Neuron (in vitro differentiated cells): Measurements from ENCODE around the gene UST.
A peak's percentile ranks its signal among the peaks of the same experiment; 100 is the strongest.
"Not testable (repeated sequence)": the region's sequence is repeated elsewhere in the genome, so short reads cannot be mapped to it uniquely, and the experiment has no call there.

Experiments
- H2AFZ ChIP-seq: one replicate; pipeline ENCODE4 v1.6.1; 2013; ENCODE audit warnings: low read depth, mild to moderate bottlenecking, inconsistent platforms, low read length, moderate library complexity
- H3K27me3 ChIP-seq: one replicate; pipeline ENCODE4 v1.6.1; 2013; ENCODE audit warnings: low read length; ENCODE audit not compliant: insufficient read depth
- H3K36me3 ChIP-seq: one replicate; pipeline ENCODE4 v1.6.1; 2013; ENCODE audit warnings: low read length; ENCODE audit not compliant: insufficient read depth
- H3K4me1 ChIP-seq: one replicate; pipeline ENCODE4 v1.6.1; 2013; ENCODE audit warnings: low read length; ENCODE audit not compliant: insufficient read depth
- H3K4me3 ChIP-seq: 2 replicates; pipeline ENCODE4 v1.5.1; 2013; ENCODE audit warnings: mild to moderate bottlenecking, low read length, moderate library complexity
- H3K9me3 ChIP-seq: one replicate; pipeline ENCODE4 v1.6.1; 2013; ENCODE audit warnings: low read length

Gene UST

DNA sequence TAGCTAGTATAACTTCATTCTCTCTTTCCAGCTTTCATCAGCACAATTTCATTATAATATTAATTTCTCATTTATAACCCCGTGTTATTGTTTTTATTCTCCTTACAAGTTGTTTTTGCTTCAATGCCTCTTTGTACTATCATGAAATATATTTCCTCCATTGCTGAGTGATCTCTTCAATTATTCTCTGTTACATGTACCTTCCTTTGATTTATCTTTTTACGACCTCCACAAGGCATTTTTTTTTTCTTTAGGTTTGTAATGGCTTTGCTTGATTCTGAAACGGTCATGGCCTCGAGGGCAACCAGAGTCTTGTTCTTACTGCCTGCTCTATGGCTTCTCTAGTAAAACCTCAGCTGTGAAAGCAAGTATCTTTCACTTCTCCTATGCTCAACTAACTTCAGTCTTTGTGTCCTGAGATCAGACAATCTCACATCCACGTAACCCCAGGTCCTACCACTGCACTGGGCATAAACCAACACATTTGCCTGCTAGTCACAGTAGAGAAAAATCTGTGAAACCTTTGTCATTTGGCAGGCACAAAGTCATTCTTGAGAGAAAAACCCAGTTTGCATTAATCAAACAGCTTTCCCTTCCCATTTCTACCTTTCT lies 119.9 kb downstream of the UST start:
- H3K4me1 ChIP-seq = peaks cover 32% of the 10 kb centered on the region
- H2AFZ ChIP-seq = no peak overlapping the region
- H3K9me3 ChIP-seq = no peaks in the 10 kb centered on the region
- no peaks in the 10 kb centered on the region for H3K36me3 ChIP-seq
- H3K27me3 ChIP-seq = no peaks in the 10 kb centered on the region
- no peak overlapping the region for H3K4me3 ChIP-seq

DNA sequence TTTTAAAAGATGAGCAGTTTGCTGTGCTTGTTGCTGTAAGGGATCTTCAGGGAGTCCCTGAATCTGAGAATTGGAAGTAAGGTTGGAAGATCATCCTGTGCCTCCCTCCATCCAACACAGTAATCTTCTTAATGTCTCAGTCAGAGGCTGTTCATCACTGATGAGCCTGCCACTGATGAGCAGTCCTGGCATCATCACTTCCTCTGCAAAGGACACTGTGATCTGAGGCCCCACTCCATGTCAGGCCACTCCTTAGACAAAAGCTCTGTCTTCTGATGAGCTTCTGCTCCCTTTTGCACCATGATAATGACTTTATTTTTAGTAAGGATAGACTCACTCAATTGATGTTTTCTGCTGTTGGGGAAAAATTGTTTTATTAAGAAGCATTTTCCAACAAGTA lies 121.0 kb downstream of the UST start:
- Histone ChIP-seq H3K36me3 (no peaks in the 10 kb centered on the region), H3K9me3 (no peaks in the 10 kb centered on the region)

DNA sequence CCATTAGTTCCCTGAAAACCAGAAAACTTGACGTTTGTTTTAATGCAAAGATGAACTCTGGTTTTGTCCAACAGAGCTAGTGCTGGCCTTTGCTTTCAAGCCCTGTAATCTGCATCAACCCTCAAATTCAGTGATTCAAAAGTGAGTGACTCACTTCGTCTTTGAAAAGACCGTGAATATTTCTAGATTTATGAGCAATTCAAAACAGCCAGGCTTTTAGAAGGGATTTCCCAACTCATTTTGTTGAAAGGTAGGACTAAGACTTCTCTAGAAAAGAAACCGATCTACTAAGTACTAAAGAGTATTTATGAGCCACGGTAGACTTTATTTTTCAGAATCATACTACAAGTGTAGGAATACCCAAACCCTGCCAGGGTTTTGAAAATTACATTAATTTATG lies 121.5 kb downstream of the UST start:
- Histone ChIP-seq H3K4me1 (peaks cover 35% of the 10 kb centered on the region), H2AFZ (no peak overlapping the region), H3K27me3 (no peaks in the 10 kb centered on the region), H3K36me3 (no peaks in the 10 kb centered on the region), H3K9me3 (no peaks in the 10 kb centered on the region), H3K4me3 (no peak overlapping the region)

More for the DNA sequence above, 121.0 kb downstream of the UST start:
- Histone ChIP-seq H3K4me1 (peaks cover 32% of the 10 kb centered on the region), H3K4me3 (no peak overlapping the region), H2AFZ (no peak overlapping the region), H3K27me3 (no peaks in the 10 kb centered on the region)

DNA sequence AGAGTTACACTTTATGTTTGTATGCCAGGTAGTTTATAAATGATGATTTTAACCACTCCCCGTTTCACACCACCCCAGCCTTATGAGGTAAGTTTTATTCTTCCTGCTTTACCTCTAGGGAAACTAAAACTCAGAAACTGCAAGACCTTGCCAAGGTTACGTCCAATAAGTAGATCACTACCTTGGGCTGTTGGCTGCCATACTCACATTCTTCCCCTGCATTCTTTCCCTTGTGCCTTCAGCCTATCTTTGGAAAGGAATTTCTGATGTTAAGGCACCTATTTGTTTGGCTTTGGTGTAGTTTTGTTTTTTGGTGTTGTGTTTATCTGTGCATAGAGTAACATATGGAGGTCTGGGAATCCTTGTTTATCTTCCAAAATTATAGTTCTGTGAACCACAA lies 122.1 kb downstream of the UST start:
- H3K27me3 ChIP-seq = no peaks in the 10 kb centered on the region
- no peaks in the 10 kb centered on the region for H3K9me3 ChIP-seq
- no peak overlapping the region for H2AFZ ChIP-seq
- H3K36me3 ChIP-seq = no peaks in the 10 kb centered on the region
- H3K4me3 ChIP-seq = no peak overlapping the region
- peaks cover 41% of the 10 kb centered on the region for H3K4me1 ChIP-seq

DNA sequence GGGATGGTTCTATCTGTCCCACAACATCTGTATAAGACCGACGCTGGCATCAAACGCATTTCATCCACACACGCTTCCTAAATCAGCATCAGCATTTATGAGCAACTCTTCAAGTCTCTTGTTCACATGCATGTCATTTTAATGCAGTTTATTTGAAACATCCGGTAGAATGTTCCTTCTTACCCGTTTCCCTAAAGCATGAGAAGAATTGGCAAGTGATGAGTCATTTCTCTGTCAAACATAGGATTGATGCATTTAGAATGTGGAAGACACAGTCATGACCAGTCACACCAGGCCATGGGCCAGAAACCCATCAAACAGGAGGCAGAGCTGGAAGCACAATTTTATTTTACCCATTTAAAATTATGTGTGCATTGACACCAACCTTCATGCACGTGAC lies 122.8 kb downstream of the UST start:
- Histone ChIP-seq H3K4me3 (no peak overlapping the region), H3K36me3 (no peaks in the 10 kb centered on the region), H3K9me3 (no peaks in the 10 kb centered on the region), H3K4me1 (peaks cover 48% of the 10 kb centered on the region), H3K27me3 (no peaks in the 10 kb centered on the region), H2AFZ (no peak overlapping the region)

DNA sequence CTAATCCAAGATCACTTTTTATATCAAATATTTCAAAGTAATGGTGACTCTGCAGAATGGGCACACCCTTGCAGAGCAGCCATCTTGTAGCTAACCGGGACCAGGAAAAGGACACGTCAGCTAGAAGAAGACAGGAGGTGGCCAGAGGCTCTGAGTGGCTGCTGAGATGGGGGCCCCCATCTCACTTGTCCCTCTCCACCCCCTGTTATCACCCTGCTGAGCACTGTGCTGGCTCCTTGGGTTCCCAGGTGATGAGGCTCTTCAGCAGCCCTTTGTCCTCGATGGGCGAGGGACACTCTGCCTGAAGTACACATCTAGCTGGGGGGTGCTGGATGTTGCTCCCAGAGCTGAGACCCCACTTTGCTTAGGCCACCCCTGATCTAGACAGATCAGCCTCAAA lies 126.3 kb downstream of the UST start:
- H3K36me3 ChIP-seq = no peaks in the 10 kb centered on the region
- no peaks in the 10 kb centered on the region for H3K9me3 ChIP-seq
- H3K27me3 ChIP-seq = no peaks in the 10 kb centered on the region
- H2AFZ ChIP-seq = no peak overlapping the region
- no peak overlapping the region for H3K4me3 ChIP-seq
- H3K4me1 ChIP-seq = peaks cover 45% of the 10 kb centered on the region

DNA sequence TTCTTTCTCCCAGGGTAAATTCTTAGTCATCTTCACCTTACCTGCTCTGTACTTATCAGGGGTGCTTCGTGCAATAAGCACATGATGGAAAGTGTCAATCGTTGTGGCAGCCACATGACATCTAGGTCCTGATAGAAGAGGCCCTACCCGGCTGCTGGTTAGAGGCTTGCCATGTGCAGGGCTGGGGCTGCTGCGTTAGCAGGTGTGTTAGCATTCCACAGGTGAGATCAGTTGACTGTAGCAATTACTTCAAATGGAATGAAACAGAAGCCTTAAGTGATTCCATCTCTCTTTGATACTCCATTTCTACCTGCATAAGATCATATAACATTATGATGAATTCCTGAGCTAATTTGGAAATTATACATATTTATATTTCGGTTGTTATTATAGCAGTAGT lies 127.0 kb downstream of the UST start:
- H2AFZ ChIP-seq = no peak overlapping the region

DNA sequence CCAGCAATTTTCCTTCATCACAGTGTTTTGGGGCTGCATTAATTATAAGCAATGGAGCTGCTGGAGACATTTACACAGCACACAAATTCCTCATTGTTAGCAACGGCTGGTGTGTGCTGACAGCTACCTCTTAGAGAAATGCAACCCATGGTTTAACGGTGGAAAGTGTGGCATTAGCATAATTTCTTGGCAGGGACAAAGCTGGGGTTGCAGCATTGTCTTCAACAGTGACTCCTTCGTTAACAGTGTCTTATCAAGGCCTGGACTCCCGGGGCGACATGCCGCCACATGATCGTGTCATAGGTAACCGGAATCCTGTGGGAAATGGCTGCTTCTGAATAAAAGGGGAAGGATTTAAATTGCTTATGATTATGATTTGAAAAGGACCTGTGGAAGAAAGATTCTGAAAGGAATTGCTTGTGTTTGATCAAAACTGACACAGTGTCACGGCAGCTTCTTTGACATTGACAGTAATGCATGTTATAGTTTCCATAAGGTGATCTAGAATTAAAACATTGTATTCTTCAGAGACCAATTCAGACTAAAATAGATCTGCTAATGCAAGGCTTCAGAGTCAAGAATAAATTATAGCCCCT lies 128.0 kb downstream of the UST start:
- no peak overlapping the region for H2AFZ ChIP-seq
- no peaks in the 10 kb centered on the region for H3K36me3 ChIP-seq
- H3K4me3 ChIP-seq = peak overlapping the region; percentile 13

More for the DNA sequence above, 127.0 kb downstream of the UST start:
- no peaks in the 10 kb centered on the region for H3K27me3 ChIP-seq
- peaks cover 38% of the 10 kb centered on the region for H3K4me1 ChIP-seq
- H3K4me3 ChIP-seq = no peak overlapping the region
- no peaks in the 10 kb centered on the region for H3K36me3 ChIP-seq
- H3K9me3 ChIP-seq = no peaks in the 10 kb centered on the region

DNA sequence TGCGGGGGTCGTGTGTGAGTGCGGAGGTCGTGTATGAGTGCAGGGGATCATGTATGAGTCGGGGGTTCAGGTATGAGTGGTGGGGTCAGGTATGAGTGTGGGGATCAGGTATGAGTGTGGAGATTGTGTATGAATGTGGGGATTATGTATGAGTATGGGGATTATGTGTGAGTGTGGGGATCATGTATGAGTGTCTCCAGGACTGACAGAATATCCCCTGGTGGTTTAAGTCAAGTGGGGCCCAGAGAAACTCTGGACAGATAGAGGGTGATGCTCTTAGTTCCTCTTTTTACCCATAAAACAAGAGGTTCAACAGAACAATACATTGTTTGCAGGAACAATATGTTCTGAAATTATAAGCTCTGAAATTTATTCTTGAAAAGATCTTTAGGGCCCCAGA lies 131.9 kb downstream of the UST start:
- H3K4me3 ChIP-seq = no peak overlapping the region
- no peaks in the 10 kb centered on the region for H3K27me3 ChIP-seq
- H3K4me1 ChIP-seq = peaks cover 21% of the 10 kb centered on the region
- H3K9me3 ChIP-seq = no peaks in the 10 kb centered on the region
- H2AFZ ChIP-seq = no peak overlapping the region
- H3K36me3 ChIP-seq = no peaks in the 10 kb centered on the region

More for the DNA sequence above, 128.0 kb downstream of the UST start:
- Histone ChIP-seq H3K4me1 (peaks cover 31% of the 10 kb centered on the region), H3K9me3 (no peaks in the 10 kb centered on the region), H3K27me3 (no peaks in the 10 kb centered on the region)

DNA sequence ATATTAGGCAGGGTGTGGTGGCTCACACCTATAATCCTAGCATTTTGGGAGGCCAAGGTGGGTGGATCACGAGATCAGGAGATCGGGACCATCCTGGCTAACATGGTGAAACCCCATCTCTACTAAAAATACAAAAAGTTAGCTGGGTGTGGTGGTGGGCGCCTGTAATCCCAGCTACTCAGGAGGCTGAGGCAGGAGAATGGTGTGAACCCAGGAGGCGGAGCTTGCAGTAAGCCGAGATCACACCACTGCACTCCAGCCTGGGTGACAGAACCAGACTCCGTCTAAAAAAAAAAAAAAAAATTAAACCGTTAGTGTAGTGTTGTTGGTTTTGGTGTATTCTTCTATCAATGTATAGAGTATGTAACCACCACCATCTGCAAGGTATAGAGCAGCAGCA lies 133.9 kb downstream of the UST start:
- H3K27me3 ChIP-seq, H2AFZ ChIP-seq, H3K9me3 ChIP-seq, H3K36me3 ChIP-seq, H3K4me3 ChIP-seq: not testable (repeated sequence)
- peaks cover 17% of the 10 kb centered on the region for H3K4me1 ChIP-seq

DNA sequence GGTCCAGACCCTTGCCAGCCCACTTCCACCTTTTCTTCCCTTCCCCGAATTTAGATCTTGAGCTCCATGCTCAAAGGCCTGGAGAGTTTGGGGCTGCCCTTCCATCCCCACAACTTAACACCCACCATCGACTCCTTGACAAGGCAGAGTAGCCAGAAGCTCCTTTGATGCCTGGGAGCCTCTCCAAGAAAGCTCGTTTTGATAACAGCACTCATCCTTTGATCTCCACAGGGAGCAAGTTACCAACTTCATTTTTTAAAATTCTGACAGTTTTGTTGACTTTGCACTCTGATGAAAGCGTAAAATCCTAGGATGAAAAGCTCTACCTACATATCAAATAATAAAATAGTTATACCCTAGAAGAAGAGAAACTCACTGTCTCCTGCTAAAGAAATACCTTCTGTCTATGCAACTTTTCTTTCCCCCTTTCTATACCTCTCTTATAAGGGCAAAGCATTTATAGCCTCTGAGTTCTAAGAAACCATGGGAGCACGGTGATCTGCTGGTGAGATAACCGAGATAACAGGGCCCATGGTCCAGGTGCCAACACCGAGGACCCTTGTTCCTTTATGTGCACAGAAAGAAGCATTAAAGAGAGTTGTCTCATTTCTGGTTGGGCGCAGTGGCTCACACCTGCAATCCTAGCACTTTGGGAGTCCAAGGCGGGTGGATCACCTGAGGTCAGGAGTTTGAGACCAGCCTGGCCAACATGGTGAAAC lies 134.9 kb downstream of the UST start:
- peaks cover 20% of the 10 kb centered on the region for H3K4me1 ChIP-seq
- H3K36me3 ChIP-seq = no peaks in the 10 kb centered on the region
- no peak overlapping the region for H2AFZ ChIP-seq
- no peaks in the 10 kb centered on the region for H3K27me3 ChIP-seq
- H3K4me3 ChIP-seq = no peak overlapping the region
- no peaks in the 10 kb centered on the region for H3K9me3 ChIP-seq

DNA sequence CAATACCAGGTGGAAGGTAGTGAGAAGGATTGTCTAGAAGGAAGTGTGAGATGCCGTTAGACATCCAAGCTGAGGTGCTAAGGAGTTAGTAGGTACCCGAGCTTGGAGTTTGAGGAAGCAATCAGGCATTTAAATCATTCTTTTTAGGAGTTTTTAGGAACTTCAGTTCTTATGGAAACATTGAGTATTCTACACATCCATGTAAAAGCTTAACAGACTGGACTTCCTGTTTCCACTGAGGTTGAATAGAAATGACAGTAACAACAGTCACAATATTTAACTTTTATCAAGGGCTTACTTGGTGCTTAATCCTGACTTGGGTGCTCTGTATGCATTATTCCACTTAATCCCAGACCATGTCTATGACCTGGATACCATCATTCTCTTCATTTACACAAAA lies 136.4 kb downstream of the UST start:
- Histone ChIP-seq H2AFZ (no peak overlapping the region), H3K36me3 (no peaks in the 10 kb centered on the region), H3K9me3 (no peaks in the 10 kb centered on the region), H3K27me3 (no peaks in the 10 kb centered on the region), H3K4me1 (peaks cover 20% of the 10 kb centered on the region), H3K4me3 (no peak overlapping the region)

DNA sequence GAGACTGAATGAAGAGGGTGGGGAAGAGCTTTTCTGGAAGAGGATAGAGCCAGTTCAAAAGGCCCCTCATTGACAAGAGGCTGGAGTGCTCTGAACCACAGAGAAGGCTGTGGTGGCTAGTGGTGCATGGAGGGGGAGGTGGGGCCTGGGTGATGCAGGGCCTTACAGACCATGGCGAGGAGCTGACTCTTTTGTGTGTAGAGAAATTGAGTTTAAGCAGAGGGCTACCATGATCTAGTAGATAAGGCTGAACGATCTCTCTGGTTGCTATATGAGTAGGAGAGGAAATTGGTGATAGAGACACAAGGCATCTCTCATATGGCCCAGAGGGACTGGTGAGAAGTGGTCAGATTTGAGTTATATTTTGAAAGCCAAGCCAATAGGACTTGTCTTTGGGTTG lies 137.6 kb downstream of the UST start:
- H3K4me1 ChIP-seq = peaks cover 20% of the 10 kb centered on the region

More for the DNA sequence above, 137.6 kb downstream of the UST start:
- H2AFZ ChIP-seq = no peak overlapping the region
- no peaks in the 10 kb centered on the region for H3K9me3 ChIP-seq
- no peaks in the 10 kb centered on the region for H3K27me3 ChIP-seq
- H3K36me3 ChIP-seq = no peaks in the 10 kb centered on the region
- no peak overlapping the region for H3K4me3 ChIP-seq
